Glutamatergic neuron (in vitro differentiated cells): ENCODE measurements around the gene HAVCR2. TPM values are rescaled to one million over a fixed set of nuclear protein-coding genes. Genes with fewer than 3 reads are reported as not detected.
A peak's percentile ranks its signal among the peaks of the same experiment; 100 is the strongest.

ENCODE experiments used
- DNase-seq: peaks from one replicate; pipeline ENCODE4 v3.0.0; 2022
- H3K27ac Mint-ChIP-seq: one replicate; pipeline ENCODE4 v1.8.0; 2020; ENCODE audit warnings: mild to moderate bottlenecking, mixed read lengths, inconsistent platforms; ENCODE audit not compliant: unreplicated experiment
- H3K27me3 Mint-ChIP-seq: one replicate; pipeline ENCODE4 v1.8.0; 2020; ENCODE audit warnings: mild to moderate bottlenecking, moderate library complexity, mixed read lengths, inconsistent platforms; ENCODE audit not compliant: unreplicated experiment
- H3K36me3 Mint-ChIP-seq: one replicate; pipeline ENCODE4 v1.8.0; 2020; ENCODE audit warnings: mild to moderate bottlenecking, mixed read lengths, inconsistent platforms; ENCODE audit not compliant: unreplicated experiment
- H3K4me1 Mint-ChIP-seq: one replicate; pipeline ENCODE4 v1.8.0; 2020; ENCODE audit warnings: mild to moderate bottlenecking, low read depth, mixed read lengths, inconsistent platforms; ENCODE audit not compliant: unreplicated experiment
- H3K4me3 Mint-ChIP-seq: one replicate; pipeline ENCODE4 v1.8.0; 2020; ENCODE audit warnings: mild to moderate bottlenecking, mixed read lengths, inconsistent platforms; ENCODE audit not compliant: unreplicated experiment
- H3K9me3 Mint-ChIP-seq: one replicate; pipeline ENCODE4 v1.8.0; 2020; ENCODE audit warnings: mild to moderate bottlenecking, moderate library complexity, mixed read lengths, inconsistent platforms; ENCODE audit not compliant: unreplicated experiment
- CTCF ChIP-seq: fragments of 200-600 bp; sonication (generic); IDR thresholded peaks from one replicate; pipeline ENCODE4 v1.5.0; 2021; ENCODE audit not compliant: partially characterized antibody, unreplicated experiment
- total RNA-seq: library from RNA; stranded (reverse); fragmentation: NEBNext Ultra II Directional; extraction: Animal tissue kit (Norgen Biotek cat#: 25700); gene quantifications from one replicate; pipeline ENCODE4 v1.2.1, GENCODE V29; 2021; ENCODE audit not compliant: unreplicated experiment

Gene HAVCR2
- total RNA-seq, 1 donor from 2014 or later: not detected

GRCh38 chr5:157143127-157143971 is 34.5 kb upstream of the HAVCR2 start:
- H3K4me1 Mint-ChIP-seq: peaks cover 7% of the 10 kb centered on the region
- peaks cover 10% of the 10 kb centered on the region for H3K9me3 Mint-ChIP-seq
- TF ChIP-seq CTCF: no peak
- peak overlapping the region; percentile 96 for H3K27ac Mint-ChIP-seq
- DNase-seq: peak; percentile 31
- H3K27me3 Mint-ChIP-seq: peaks cover 5% of the 10 kb centered on the region
- no peaks in the 10 kb centered on the region for H3K36me3 Mint-ChIP-seq
- peak overlapping the region; percentile 99 for H3K4me3 Mint-ChIP-seq

GRCh38 chr5:157142317-157143126 is 33.7 kb upstream of the HAVCR2 start, which contains the start of gene MED7:
TSS of gene MED7 (minus strand) at chr5:157142865. CDS start at chr5:157139431, 3,434 bp downstream.
- Mint-ChIP-seq H3K4me1 (peaks cover 7% of the 10 kb centered on the region), H3K36me3 (no peaks in the 10 kb centered on the region), H3K4me3 (peak within 1 kb of the TSS; percentile 99), H3K9me3 (peaks cover 10% of the 10 kb centered on the region), H3K27ac (peak within 1 kb of the TSS; percentile 96), H3K27me3 (peaks cover 5% of the 10 kb centered on the region)
- no peak for TF ChIP-seq CTCF
- DNase-seq: peak; percentile 83

- Mint-ChIP-seq H3K4me1 (no peaks in the 10 kb centered on the region), H3K36me3 (no peaks in the 10 kb centered on the region), H3K4me3 (no peak overlapping the region), H3K27ac (no peak overlapping the region), H3K9me3 (no peaks in the 10 kb centered on the region), H3K27me3 (peaks cover under 1% of the 10 kb centered on the region)
- DNase-seq: no peak
- TF ChIP-seq CTCF: no peak
These were observed 28.8 kb upstream of the HAVCR2 start for GRCh38 chr5:157137691-157138090.

GRCh38 chr5:157132281-157132612 is 23.4 kb upstream of the HAVCR2 start:
- H3K27me3 Mint-ChIP-seq: peaks cover 2% of the 10 kb centered on the region
- H3K4me3 Mint-ChIP-seq: no peak overlapping the region
- H3K27ac Mint-ChIP-seq: no peak overlapping the region
- H3K9me3 Mint-ChIP-seq: no peaks in the 10 kb centered on the region
- TF ChIP-seq CTCF: no peak
- H3K4me1 Mint-ChIP-seq: peaks cover 3% of the 10 kb centered on the region
- H3K36me3 Mint-ChIP-seq: no peaks in the 10 kb centered on the region
- no peak for DNase-seq

- no peaks in the 10 kb centered on the region for H3K36me3 Mint-ChIP-seq
- no peak for TF ChIP-seq CTCF
- peak; percentile 39 for DNase-seq
- peaks cover 2% of the 10 kb centered on the region for H3K27me3 Mint-ChIP-seq
- peak overlapping the region; percentile 28 for H3K27ac Mint-ChIP-seq
- peaks cover 3% of the 10 kb centered on the region for H3K4me1 Mint-ChIP-seq
- H3K4me3 Mint-ChIP-seq: no peak overlapping the region
- no peaks in the 10 kb centered on the region for H3K9me3 Mint-ChIP-seq
These were observed 22.1 kb upstream of the HAVCR2 start for GRCh38 chr5:157130925-157131324.
